Spleen (tissue), 11 donors: ENCODE results near the gene CHD9NB. TPM values are rescaled to one million over a fixed set of nuclear protein-coding genes. Genes with fewer than 3 reads are reported as not detected.

Experiments used
- DNase-seq: peaks from one replicate; pipeline ENCODE4 v3.0.0-alpha.2; 2020
- H3K27ac ChIP-seq, 8 donors: fragments of 200-600 bp; sonication (generic) in 7 of 8; 1 replicate in 4 of 8; 2 replicates in 4 of 8; pipeline versions ENCODE4 v1.5.0 to v1.8.0; 2016 to 2021; ENCODE audit warnings: inconsistent platforms in 4 of 8, mild to moderate bottlenecking in 4 of 8, moderate library complexity in 1 of 8
- H3K27me3 ChIP-seq, 7 donors: fragments of 200-600 bp; sonication (generic) in 6 of 7; replicated peaks in 1 of 7; 1 replicate in 4 of 7; 2 replicates in 3 of 7; pipeline versions ENCODE4 v1.5.0 to v1.8.0; 2016 to 2021; ENCODE audit warnings: inconsistent platforms in 3 of 7, mild to moderate bottlenecking in 1 of 7
- H3K36me3 ChIP-seq, 6 donors: fragments of 200-600 bp; sonication (generic) in 5 of 6; 1 replicate in 4 of 6; 2 replicates in 2 of 6; pipeline versions ENCODE4 v1.5.0 to v1.8.0; 2016 to 2021; ENCODE audit warnings: inconsistent platforms in 2 of 6
- H3K4me1 ChIP-seq, 6 donors: fragments of 200-600 bp; sonication (generic) in 5 of 6; 1 replicate in 3 of 6; 2 replicates in 3 of 6; pipeline versions ENCODE4 v1.5.0 to v1.8.0; 2016 to 2021; ENCODE audit warnings: inconsistent platforms in 3 of 6
- H3K4me3 ChIP-seq, 8 donors: fragments of 200-600 bp; sonication (generic) in 7 of 8; 1 replicate in 4 of 8; 2 replicates in 4 of 8; pipeline versions ENCODE4 v1.5.0 to v1.8.0; 2016 to 2021; ENCODE audit warnings: inconsistent platforms in 4 of 8, mild to moderate bottlenecking in 4 of 8, moderate library complexity in 2 of 8
- H3K9me3 ChIP-seq, 8 donors: fragments of 200-600 bp; sonication (generic) in 7 of 8; 1 replicate in 4 of 8; 2 replicates in 4 of 8; pipeline versions ENCODE4 v1.5.0 to v1.8.0; 2016 to 2021; ENCODE audit warnings: inconsistent platforms in 4 of 8
- CTCF ChIP-seq, 11 experiments: fragments of 200-600 bp in 7 of 11; fragments of 450-650 bp in 4 of 11; sonication (generic) in 4 of 11; IDR thresholded peaks in 8 of 11; conservative IDR thresholded peaks in 3 of 11; 1 replicate in 7 of 11; 2 replicates in 4 of 11; pipeline versions ENCODE4 v1.4.0 to v1.8.0; 2016 to 2021; ENCODE audit warnings: antibody characterized with exemption in 11 of 11, inconsistent platforms in 4 of 11, mild to moderate bottlenecking in 1 of 11
- POLR2A ChIP-seq, 3 donors: fragments of 450-650 bp; IDR thresholded peaks; one replicate each; pipeline ENCODE4 v1.5.1; 2017; ENCODE audit warnings: antibody characterized with exemption in 3 of 3, mild to moderate bottlenecking in 1 of 3
- POLR2AphosphoS5 ChIP-seq, 3 donors: sonication (generic); formaldehyde crosslinking; IDR thresholded peaks; one replicate each; pipeline ENCODE4 v1.5.1; 2017; ENCODE audit warnings: antibody characterized with exemption in 3 of 3
- WGBS, 5 donors: extraction: QIAGEN DNeasy Blood & Tissue Kit in 3 of 5; methylation state at CpG; one replicate each; pipeline versions ENCODE4 v1.1.5 to v1.1.7; 2013 to 2018; 5-methylcytosine and 5-hydroxymethylcytosine counted together
- intact Hi-C: fragments of 100-400 bp; cut with DNase I; formaldehyde crosslinking; loops from one replicate; pipeline ENCODE4 v1.15.0; 2023; ENCODE audit warnings: low total_unique reads
- polyA plus RNA-seq, 3 donors: library from polyadenylated mRNA; stranded (reverse); fragments of 200-250 nt; gene quantifications; one replicate each; pipeline ENCODE4 v1.2.1, GENCODE V29; 2013
- total RNA-seq, 7 donors: library from RNA; depleted of rRNA in 3 of 7; stranded (reverse); fragments of >200 nt in 3 of 7; fragmentation: NEBNext Ultra II Directional in 4 of 7; extraction: Animal tissue kit (Norgen Biotek cat#: 25700) in 4 of 7; gene quantifications; one replicate each; pipeline versions ENCODE4 v1.1.0 to v1.2.1, GENCODE V29; 2016 to 2021
- donor health status: healthy with polysubstance abuse.
- donor health status: DM: no; HTN: no; CAD: no; lungs with moderate emphysema.
- donor health status: DM: no; HTN: no; CAD: no.
- donor health status: Bipolar disorder and iron deficiency.
- donor health status: healthy.
- donor health status: DM: no; HTN: no; CAD: no.
- donor health status: DM: yes; HTN: yes; CAD: no.

The CHD9NB gene
- total and polyA plus RNA-seq, 10 donors: 0.10 to 0.27 TPM; not detected in 8

- no peak overlapping the region for H3K4me3 ChIP-seq
- H3K9me3 ChIP-seq: peaks cover 0 to 8% (median 0%) of the 10 kb centered on the region in 8 donors
- DNase-seq: no peak
- H3K4me1 ChIP-seq: no peaks in the 10 kb centered on the region
- H3K27ac ChIP-seq: no peak overlapping the region
- intact Hi-C loops: no loop called here
- WGBS, 5 donors: 86 to 92% (median 89%) methylated on average over 3 of the region's 3 CpGs
- no peak for TF ChIP-seq POLR2A (IDR thresholded peaks at IDR 0.05)
- TF ChIP-seq POLR2AphosphoS5 (IDR thresholded peaks at IDR 0.05): no peak
- no peak for TF ChIP-seq CTCF (IDR thresholded peaks at IDR 0.05 in 8 of 11, conservative IDR thresholded peaks at IDR 0.05 in 3 of 11)
- no peaks in the 10 kb centered on the region for H3K36me3 ChIP-seq
- H3K27me3 ChIP-seq: peaks cover 0 to 8% (median 0%) of the 10 kb centered on the region in 7 donors
Observed at GRCh38 chr16:53035176-53035942, 17.3 kb downstream of the CHD9NB start.

GRCh38 chr16:53034306-53034705 lies 18.4 kb downstream of the CHD9NB start:
- intact Hi-C loops: no loop called here
- TF ChIP-seq POLR2AphosphoS5 (IDR thresholded peaks at IDR 0.05) (no peak), CTCF (IDR thresholded peaks at IDR 0.05 in 8 of 11, conservative IDR thresholded peaks at IDR 0.05 in 3 of 11) (no peak), POLR2A (IDR thresholded peaks at IDR 0.05) (no peak)
- WGBS, 5 donors: 71 to 87% (median 76%) methylated on average over 6 of the region's 6 CpGs

GRCh38 chr16:53031323-53031942 lies 21.3 kb downstream of the CHD9NB start:
- no peak for TF ChIP-seq POLR2AphosphoS5 (IDR thresholded peaks at IDR 0.05)
- no peak for TF ChIP-seq POLR2A (IDR thresholded peaks at IDR 0.05)
- no peak for TF ChIP-seq CTCF (IDR thresholded peaks at IDR 0.05 in 8 of 11, conservative IDR thresholded peaks at IDR 0.05 in 3 of 11)
- WGBS, 5 donors: 55 to 85% (median 58%) methylated on average over 2 of the region's 2 CpGs
- no peak for DNase-seq
- Histone ChIP-seq H3K27me3 (peaks cover 0 to 8% (median 0%) of the 10 kb centered on the region in 7 donors), H3K9me3 (peaks cover 0 to 8% (median 0%) of the 10 kb centered on the region in 8 donors), H3K4me1 (no peaks in the 10 kb centered on the region), H3K36me3 (no peaks in the 10 kb centered on the region), H3K4me3 (no peak overlapping the region), H3K27ac (no peak overlapping the region)
- intact Hi-C loops: no loop called here

More at GRCh38 chr16:53034306-53034705, 18.4 kb downstream of the CHD9NB start:
- Histone ChIP-seq H3K4me3 (no peak overlapping the region), H3K27me3 (peaks cover 0 to 8% (median 0%) of the 10 kb centered on the region in 7 donors), H3K36me3 (no peaks in the 10 kb centered on the region), H3K27ac (no peak overlapping the region), H3K4me1 (no peaks in the 10 kb centered on the region), H3K9me3 (peaks cover 0 to 8% (median 0%) of the 10 kb centered on the region in 8 donors)
- DNase-seq: no peak

GRCh38 chr16:53029971-53030370 lies 22.7 kb downstream of the CHD9NB start:
- Histone ChIP-seq H3K9me3 (peaks cover 0 to 8% (median 0%) of the 10 kb centered on the region in 8 donors), H3K27ac (no peak overlapping the region), H3K4me1 (no peaks in the 10 kb centered on the region), H3K4me3 (no peak overlapping the region), H3K36me3 (no peaks in the 10 kb centered on the region), H3K27me3 (no peaks in the 10 kb centered on the region)
- intact Hi-C loops: no loop called here
- DNase-seq: no peak
- WGBS, 5 donors: 85 to 89% (median 86%) methylated on average over 3 of the region's 3 CpGs
- TF ChIP-seq POLR2A (IDR thresholded peaks at IDR 0.05) (no peak), POLR2AphosphoS5 (IDR thresholded peaks at IDR 0.05) (no peak), CTCF (IDR thresholded peaks at IDR 0.05 in 8 of 11, conservative IDR thresholded peaks at IDR 0.05 in 3 of 11) (no peak)
